Measurements from ENCODE around the gene SLX9.
A peak's percentile ranks its signal among the peaks of the same experiment; 100 is the strongest.

SLX9 gene

DNA sequence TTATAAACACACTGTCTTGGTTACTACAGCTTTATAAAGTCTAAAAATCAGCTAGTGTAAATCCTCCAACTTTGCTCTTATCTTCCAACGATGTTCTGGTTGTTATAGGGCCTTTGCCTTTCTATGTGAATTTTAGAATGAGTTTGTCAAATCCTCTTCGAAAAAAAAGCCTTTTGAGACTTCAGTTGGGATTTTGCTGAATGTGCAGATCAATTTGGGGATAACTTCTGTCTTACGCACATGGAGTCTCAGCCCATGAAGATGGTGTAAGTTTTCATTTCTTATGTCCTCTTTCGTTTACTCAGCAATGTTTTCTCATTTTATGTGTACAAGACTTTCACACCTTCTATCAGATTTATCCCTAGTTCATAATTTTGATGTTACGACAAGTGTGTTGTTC lies 69.8 kb downstream of the SLX9 start:
- no peak for DNase-seq

DNA sequence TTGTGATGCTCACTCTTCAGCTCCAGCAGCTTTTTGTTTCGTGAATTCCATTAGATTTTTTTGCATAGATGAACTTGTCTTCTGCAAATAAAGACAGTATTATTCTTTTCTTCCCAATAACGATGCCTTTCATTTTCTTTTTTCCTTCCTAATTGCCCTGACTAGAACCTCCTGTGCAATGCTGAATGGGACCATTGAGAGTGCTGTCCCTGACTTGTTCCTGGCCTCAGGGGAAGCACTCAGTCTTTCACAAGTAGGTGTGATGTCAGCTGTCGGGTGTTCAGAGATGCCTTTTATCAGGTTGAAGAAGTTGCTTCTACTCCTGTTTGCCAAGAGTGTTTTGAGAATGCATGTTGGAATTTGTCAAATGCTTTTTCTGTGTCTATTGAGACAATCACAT lies 70.3 kb downstream of the SLX9 start:
- DNase-seq: no peak

DNA sequence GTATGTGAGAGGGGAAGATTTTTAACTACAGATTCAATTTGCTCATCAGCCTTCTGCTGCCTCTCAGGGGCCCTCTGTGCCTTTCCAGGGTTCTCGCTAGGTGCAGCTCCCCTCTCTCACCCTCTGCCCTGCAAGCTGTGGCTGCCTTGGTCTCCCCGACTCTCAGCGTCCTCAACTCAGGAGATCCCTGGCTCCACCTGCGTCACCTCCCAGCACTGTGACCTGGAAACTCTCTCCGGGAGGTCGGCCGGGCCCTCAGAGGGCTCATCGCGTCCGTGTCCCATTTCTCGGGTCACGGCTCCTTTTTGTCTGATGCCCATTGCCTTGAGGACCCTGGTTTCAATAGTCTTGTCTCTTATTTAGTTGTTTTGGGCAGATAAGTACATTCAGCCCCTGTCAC lies 71.0 kb downstream of the SLX9 start:
- no peak for DNase-seq

DNA sequence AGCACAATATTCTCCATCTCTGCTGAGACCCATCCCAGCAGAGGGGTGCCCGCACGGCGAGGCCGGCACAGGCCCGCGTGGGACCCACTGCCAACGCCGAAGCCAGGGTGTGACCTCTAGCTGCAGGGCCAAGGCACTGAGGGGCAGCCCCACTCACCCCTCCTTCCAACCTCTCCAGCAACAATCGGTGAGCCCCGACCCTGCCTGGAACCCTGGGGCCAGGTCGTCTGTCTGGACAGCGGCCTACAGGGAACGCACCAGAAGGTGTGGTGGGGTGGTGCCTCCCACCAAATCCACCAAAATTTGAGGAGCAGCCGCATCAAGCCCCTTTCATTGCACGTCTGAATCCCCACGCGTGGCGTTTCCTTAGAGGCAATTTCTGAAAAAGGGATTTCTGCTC lies 71.6 kb downstream of the SLX9 start:
- DNase-seq: no peak

DNA sequence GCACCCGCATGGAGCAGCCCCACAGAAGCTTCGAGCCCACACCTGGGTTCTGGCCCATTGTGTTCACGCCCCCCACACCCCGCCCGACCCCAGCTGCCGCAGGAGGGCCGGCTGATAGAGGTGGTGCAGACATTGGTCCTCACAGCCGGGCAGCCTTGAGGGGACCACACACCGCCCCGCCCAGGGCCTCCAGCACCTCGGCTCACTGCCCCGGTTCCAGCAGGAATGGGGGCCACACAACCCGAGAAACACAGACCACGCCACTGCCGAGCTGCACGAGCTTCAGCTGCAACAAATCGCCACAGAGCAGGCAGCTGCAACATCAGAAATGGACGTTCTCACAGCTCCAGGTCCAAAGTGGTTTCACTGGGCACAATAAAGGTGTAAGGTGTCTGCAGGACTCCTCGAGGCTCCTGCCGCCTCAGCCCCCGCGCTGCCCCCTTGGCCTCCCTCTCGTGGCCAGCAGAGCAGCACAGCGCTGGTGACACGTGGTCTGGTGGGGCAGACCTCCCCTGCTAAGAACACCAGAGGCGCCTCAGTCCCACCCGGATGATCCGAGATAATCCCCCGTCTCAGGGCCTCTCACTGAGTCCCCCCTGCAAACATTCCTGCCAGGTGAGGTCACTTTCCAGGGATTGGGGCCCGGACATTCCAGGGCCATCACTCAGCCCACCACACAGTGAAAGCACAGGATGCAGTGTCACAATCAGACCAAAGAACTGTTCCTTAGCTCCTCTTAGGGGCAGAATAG lies 72.3 kb downstream of the SLX9 start:
- peak; percentile 98 for DNase-seq

DNA sequence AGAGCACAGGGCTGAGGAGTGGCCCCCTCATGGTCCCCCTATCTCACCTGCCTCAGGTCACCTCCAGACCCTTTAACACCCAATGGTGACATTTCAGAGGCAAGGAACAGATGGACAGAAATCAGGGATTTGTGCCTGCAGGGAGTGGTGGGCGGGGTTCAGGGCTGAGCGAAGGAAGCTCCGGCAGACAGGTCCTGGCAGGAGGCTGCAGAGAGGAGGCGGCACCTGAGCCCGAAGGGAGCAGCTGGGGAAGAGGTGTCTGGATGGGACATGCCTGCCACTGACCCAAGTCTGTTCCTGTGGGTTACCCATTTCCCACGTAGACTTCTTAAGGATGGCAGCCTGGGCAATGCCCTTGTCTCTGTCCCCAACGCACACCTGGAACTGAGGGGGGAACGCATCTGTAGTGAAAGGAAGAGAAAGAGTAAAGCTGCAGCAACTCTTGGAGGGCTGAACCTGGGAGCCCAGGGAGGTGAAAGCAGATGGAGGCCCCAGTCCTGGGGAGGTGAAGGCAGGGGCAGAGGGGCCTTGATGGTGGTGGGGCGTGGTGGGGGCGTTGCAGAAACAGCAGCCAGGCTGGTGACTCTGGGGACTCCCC lies 72.9 kb downstream of the SLX9 start:
- no peak for DNase-seq

GRCh38 chr21:45013260-45013841 lies 73.5 kb downstream of the SLX9 start:
- DNase-seq: no peak

DNA sequence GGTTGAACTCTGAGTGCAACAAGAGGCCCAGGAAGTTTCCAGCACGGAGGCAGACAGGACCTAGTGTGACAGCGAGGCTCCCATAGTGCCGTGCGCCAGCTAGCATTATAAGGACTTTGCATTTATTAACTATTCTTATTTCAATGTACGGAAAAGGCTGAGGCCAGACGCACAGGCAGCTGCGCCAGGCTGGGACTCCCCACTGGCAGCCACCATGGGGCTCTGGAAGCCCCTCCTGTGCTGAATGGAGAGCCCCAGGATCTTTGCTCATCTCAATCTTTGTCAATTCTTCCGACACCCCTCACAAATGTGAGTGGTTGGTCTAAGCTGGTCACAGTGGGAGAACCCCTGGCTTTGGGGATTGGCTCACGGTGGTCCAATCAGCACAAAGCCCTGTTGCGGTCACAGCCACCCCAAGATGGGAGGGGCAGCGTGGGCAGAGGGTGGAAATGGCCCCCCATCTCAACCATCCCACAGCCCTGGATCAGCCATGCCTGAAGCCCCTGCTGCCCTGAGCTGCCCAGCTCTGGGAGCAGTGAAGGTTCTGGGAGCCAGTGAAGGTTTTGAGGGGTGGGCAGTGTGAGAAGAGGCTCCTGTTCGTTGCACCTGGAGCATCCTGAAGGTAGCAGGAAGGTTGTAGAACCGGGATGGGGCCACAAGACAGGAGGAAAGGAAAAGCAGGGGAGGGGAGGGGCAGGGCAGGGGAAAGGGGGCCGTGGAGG lies 75.1 kb downstream of the SLX9 start:
- DNase-seq: no peak

DNA sequence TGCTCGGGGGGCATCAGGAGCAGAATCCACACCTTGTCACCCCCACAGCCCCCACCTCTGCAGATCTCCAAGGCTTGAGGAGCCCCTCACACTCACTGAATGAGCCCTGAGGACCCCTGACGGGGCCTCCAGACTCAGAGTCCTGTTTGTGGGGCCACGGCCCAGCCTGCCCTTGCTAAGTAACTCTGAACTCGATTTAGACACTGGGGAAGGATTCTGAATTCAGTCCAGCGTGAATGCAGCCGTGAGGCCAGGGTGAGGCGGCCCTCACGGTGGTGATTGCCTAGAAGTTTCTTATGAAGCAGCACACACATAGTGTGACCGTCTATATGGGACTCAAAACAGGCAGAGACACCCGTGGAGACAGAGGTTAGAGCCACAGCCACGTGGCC lies 75.6 kb downstream of the SLX9 start:
- no peak for DNase-seq

DNA sequence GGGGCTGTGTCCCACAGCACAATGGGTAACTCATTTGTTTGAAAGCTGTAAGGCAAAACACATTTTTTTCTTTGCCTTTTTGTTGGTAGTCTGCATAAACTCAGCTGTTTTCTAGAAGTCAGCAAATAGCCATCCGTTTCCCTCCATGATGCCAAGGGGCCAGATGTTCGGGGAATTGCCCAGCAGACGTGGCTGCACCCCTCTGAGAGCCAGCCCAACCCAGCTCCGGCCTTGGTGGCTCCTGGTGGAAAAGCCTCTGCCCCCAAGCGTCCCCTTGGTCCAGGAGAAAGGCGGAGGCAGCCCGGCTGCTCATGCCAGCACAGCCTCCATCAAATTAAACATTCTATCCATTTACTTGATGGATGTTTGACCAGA lies 76.2 kb downstream of the SLX9 start:
- DNase-seq: no peak

DNA sequence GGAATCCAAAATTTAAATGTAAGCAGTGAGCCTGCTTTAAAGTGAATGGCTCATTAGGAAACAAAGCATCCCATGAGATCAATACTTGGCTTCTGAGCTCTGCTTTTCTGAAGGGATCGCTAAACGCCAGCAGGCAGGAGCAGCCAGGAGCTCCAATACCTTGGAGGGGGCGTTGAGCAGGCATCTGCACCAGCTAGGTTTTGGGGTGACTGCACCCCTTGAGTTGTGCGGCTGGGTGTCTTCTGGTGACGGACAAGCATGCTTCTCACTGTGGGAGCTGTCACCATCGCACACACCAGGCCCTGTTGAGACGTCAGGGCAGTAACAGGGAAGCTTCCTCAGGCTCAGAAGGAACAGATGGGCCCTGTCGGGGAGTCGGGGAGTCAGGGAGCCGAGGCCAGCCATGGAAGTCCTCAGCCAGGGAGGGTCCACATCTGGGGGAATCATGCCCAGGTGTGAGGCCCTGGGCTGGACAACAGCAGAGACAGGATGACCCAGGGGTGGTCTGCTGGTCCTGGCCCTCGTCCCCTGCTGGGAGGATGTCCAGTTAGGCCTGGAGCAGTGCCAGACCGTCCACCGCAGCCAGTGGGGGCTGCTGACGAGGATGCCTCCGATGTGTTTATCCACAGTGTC lies 76.7 kb downstream of the SLX9 start:
- DNase-seq: no peak

- no peak for DNase-seq
Observed at GRCh38 chr21:45017039-45017960, 77.5 kb downstream of the SLX9 start.

GRCh38 chr21:45018131-45019075 lies 78.6 kb downstream of the SLX9 start:
- no peak for DNase-seq

DNA sequence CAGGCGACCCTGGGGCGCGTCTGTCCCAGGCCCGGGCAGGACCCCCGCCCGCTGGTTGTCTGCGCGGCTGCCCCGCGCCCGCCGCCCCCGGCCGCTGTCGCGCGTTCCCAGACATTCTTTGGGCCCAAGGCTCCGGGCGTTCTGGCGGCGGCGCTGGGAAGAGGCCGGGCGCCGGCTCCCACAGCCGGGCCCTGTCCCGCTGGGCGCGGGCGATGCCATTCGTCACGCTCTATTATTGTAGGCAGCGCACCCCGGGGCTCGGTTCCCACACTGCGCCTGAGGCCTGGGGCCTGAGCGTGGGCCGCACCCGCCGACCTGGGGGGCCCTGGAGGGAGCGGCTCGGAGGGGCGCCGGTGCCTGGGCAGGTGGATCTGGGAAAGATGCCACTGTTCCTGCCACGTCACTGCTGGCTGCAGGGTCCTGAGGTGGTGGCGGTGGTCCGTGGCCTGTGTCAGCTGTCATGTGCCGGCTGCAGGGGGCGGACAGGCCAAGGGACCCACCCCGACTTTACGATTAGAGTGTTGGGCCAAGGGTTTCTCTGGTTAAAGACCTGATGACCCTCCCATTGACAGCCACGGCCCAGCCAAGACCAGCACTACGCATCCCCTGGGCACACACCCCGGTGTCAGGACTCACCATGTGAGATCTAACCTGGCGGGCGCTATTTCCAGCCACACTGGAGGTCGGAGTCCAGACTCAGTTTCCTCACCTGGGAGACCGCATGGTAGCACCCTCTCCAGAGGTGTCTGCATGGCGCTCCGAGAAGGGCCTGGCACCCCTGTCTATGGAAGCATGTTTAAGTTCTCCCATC lies 79.5 kb downstream of the SLX9 start:
- DNase-seq: no peak

DNA sequence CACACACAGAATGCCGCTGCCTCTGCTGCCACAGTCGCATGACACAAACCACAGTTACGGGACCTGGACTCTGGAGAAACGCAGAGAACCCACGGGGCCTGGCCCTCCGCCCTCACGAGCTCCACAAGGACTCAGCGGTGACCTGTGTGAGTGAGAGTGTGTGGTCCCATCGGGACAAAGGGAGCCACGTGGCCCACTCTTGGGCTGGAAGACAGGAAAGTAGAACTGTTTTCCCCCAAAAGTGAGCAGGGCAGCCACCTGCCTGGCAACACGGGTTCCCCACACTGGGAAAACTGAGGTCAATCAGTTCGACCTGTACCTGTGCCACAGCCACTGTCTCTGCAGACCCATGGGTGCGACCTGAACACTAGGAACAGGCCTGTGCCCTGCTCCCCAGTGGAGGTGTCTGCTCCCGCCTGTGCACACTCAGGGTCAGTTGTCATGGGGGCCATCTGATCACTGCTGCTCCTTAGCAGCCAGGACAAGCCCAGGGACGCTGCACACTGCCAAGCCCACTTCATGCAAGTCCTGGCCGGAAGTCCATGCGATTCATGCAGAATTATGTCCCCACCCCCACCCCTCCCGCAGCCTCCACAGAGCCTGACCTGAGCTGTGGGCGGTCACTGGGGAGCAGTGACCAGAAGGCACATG lies 80.2 kb downstream of the SLX9 start:
- no peak for DNase-seq

GRCh38 chr21:45020629-45021427 lies 81.0 kb downstream of the SLX9 start:
- no peak for DNase-seq

DNA sequence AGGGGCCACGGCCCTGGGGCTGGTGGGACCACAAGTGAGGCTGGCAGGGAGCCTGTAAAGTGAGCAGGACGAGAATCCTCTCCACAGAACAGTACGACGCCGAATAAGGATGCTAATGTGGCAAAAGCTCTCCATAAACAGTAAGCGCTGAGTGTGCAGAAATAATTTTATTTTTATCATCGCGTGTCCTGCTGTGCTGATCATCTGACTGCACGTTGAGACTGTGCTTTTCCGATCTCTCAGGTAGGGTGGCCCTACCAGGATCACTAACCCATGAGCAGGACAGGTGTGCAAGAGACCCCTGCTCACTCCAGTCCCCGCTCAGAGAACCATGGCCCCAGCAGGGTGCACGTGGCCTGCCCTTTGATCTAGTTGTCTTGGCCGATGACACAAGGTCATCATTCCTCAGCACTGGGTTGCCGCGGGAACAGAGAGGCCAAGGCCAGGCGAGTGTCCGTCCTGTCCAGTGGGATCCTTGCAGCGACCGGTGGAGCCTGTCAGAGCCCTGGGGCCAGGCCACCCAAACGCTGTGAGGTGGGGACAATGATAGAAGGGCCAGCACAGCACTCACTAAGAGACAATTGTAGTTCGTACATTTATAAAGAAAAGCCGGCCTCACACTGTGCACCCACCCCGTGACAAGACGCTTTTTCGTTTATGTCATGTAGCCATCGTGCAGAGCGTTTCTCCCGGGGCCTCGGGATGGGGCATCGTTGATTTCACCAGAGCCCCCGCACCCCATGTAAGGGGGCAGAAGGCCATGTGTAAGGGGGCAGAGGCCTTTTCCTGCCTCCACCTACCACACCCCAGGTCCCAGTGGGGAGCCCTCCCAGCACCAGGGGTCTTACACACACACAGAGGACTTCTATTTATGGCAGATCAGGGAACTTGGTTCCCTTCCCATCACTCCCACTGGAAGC lies 81.9 kb downstream of the SLX9 start:
- DNase-seq: no peak

DNA sequence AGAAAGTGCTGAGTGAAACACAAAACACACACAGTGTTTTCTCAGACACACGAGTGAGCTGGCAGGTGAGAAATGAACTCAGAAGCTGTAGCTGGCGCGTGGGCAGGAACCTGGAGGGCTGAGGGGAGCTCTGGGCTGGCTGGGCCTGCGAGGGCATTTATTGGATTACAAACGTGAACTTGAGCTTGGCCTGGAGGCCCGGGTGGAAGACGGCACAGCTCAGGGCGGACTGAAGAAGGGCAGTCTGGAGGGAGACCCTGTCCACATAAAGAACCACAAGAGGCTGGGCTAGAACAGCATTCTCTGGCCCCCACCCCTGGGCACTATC lies 82.5 kb downstream of the SLX9 start:
- no peak for DNase-seq
